GM21526 (cell line): ENCODE measurements around the gene CACNG5.

ENCODE experiments used
- ATAC-seq: cut with Tn5 transposase; IDR thresholded peaks from one replicate; pipeline ENCODE4 v1.9.1; 2021; ENCODE audit warnings: moderate library complexity; ENCODE audit not compliant: unreplicated experiment, low FRiP score

The CACNG5 gene

GRCh38 chr17:66819466-66819865 lies 15.5 kb upstream of the CACNG5 start:
- ATAC-seq: no peak

- ATAC-seq: no peak
Measured at GRCh38 chr17:66822009-66822408, 12.9 kb upstream of the CACNG5 start.

- ATAC-seq: no peak
Measured at GRCh38 chr17:66826856-66827255, 8.1 kb upstream of the CACNG5 start.

- no peak for ATAC-seq
Measured at GRCh38 chr17:66829386-66829864, 5.5 kb upstream of the CACNG5 start.

GRCh38 chr17:66829883-66830282 lies 5.0 kb upstream of the CACNG5 start:
- no peak for ATAC-seq

- ATAC-seq: no peak
Measured at GRCh38 chr17:66830451-66830850, 4.5 kb upstream of the CACNG5 start.

GRCh38 chr17:66831383-66832210 lies 3.3 kb upstream of the CACNG5 start:
- no peak for ATAC-seq

GRCh38 chr17:66833201-66833600 lies 1.7 kb upstream of the CACNG5 start:
- no peak for ATAC-seq

GRCh38 chr17:66834426-66834918 lies 445 bp upstream of the CACNG5 start:
- ATAC-seq: no peak

- no peak for ATAC-seq
Measured at GRCh38 chr17:66835476-66835875, 559 bp downstream of the CACNG5 start.

- no peak for ATAC-seq
Measured at GRCh38 chr17:66836063-66837005, 1.4 kb downstream of the CACNG5 start.

GRCh38 chr17:66837226-66837625 lies 2.3 kb downstream of the CACNG5 start:
- no peak for ATAC-seq

- no peak for ATAC-seq
Measured at GRCh38 chr17:66837885-66838665, 3.2 kb downstream of the CACNG5 start.

GRCh38 chr17:66839616-66840015 lies 4.7 kb downstream of the CACNG5 start:
- no peak for ATAC-seq

- no peak for ATAC-seq
Measured at GRCh38 chr17:66840061-66840460, 5.1 kb downstream of the CACNG5 start.

GRCh38 chr17:66841328-66841727 lies 6.4 kb downstream of the CACNG5 start:
- ATAC-seq: no peak

- ATAC-seq: no peak
Measured at GRCh38 chr17:66841744-66842143, 6.8 kb downstream of the CACNG5 start.

- no peak for ATAC-seq
Measured at GRCh38 chr17:66842505-66842904, 7.6 kb downstream of the CACNG5 start.

GRCh38 chr17:66842959-66843358 lies 8.0 kb downstream of the CACNG5 start:
- ATAC-seq: no peak

- ATAC-seq: no peak
Measured at GRCh38 chr17:66843627-66844026, 8.7 kb downstream of the CACNG5 start.
